ENCODE measurements around the gene BARHL2.

BARHL2 gene

DNA sequence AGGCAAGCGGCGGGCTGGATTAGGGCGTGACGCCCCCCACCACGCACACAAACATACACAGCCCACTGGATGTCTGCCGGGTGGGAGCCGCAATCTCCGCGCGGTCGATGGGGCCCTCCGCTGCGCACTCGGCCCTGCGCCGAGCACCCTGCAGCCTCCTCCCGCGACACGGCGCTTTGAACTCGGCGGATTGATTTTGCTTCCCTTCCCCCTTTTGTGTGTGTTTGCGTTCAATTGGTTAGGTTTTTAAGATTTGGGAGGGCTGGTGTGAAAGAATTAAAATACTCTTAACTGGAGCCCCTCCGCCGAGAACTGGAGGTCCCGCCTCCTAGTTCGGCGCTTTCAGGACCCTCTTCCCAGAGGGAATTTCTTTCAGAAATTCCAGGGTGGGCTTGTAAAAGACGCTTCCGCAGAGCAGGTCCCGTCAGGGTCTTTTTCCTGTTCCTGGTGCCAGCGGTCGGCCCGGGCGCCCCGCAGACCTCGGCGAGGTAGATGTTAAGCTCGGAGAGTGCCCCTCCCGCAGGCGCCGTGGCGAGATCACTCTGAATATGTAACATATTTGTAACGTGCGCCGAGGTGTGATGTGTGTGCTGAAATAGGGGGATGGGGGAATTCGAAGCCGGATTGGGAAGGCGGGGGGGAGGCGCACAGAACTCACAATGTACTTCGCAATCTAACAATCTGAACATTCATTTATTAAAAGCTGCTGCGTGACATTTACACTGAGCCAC, 8.0 kb upstream of the BARHL2 start:
- peak overlapping the region; percentile 3 for H3K4me3 ChIP-seq (ENCODE audit: low read length)
- no peak for DNase-seq (ENCODE audit: low read depth)
- TF ChIP-seq, protein P1, sequence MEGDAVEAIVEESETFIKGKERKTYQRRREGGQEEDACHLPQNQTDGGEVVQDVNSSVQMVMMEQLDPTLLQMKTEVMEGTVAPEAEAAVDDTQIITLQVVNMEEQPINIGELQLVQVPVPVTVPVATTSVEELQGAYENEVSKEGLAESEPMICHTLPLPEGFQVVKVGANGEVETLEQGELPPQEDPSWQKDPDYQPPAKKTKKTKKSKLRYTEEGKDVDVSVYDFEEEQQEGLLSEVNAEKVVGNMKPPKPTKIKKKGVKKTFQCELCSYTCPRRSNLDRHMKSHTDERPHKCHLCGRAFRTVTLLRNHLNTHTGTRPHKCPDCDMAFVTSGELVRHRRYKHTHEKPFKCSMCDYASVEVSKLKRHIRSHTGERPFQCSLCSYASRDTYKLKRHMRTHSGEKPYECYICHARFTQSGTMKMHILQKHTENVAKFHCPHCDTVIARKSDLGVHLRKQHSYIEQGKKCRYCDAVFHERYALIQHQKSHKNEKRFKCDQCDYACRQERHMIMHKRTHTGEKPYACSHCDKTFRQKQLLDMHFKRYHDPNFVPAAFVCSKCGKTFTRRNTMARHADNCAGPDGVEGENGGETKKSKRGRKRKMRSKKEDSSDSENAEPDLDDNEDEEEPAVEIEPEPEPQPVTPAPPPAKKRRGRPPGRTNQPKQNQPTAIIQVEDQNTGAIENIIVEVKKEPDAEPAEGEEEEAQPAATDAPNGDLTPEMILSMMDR (IDR thresholded peaks at IDR 0.05; ENCODE audit: insufficient read depth, low read depth, low read length, missing control alignments), result no peak

- no peak overlapping the region for H3K4me3 ChIP-seq (ENCODE audit: low read length)
- TF ChIP-seq, protein P1 (IDR thresholded peaks at IDR 0.05; ENCODE audit: insufficient read depth, low read depth, low read length, missing control alignments), result no peak
- DNase-seq (ENCODE audit: low read depth), result no peak
Measured at GRCh38 chr1:90724361-90724760, 7.3 kb upstream of the BARHL2 start.

- H3K4me3 ChIP-seq (ENCODE audit: low read length), result no peak overlapping the region
- DNase-seq (ENCODE audit: low read depth), result no peak
- TF ChIP-seq, protein P1 (IDR thresholded peaks at IDR 0.05; ENCODE audit: insufficient read depth, low read depth, low read length, missing control alignments), result peak; percentile 7
Measured at GRCh38 chr1:90723590-90724108, 6.5 kb upstream of the BARHL2 start.

DNA sequence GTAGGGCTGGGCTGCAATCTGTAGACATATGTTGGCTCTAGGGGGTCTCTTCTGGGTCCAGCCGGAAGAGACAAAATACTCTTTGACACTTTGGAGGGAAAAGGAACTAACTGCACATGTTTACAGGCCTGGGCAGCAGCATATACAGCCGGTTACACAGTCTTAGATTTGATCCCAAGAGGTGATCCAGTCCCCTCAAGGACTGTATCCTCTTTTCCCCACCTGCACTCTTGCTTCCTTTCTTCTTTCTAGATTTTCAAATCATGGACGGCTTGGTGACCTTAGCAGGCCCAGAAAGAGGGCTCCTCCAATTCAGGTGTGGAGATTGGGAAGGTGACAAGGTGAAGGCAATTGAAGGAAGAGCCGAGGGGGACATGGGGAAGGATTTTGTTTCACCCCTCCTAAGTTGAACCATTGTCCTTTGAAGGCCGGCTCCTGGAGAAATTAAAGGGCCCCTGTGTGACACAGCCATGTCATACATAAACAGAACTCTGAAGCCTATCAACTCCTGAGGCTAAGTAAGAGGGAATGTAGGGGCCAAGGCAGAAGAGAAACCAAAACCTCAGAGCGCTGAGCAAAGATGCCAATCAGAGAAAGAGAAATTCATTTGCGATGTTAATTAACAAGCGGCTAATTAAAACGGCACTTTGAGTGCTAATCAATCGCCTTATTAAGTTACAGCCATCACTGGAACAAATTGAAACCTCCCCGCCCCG, 5.9 kb upstream of the BARHL2 start:
- no peak for DNase-seq (ENCODE audit: low read depth)
- H3K4me3 ChIP-seq (ENCODE audit: low read length), result no peak overlapping the region
- TF ChIP-seq, protein P1 (IDR thresholded peaks at IDR 0.05; ENCODE audit: insufficient read depth, low read depth, low read length, missing control alignments), result no peak

- no peak overlapping the region for H3K4me3 ChIP-seq (ENCODE audit: low read length)
- TF ChIP-seq, protein P1 (IDR thresholded peaks at IDR 0.05; ENCODE audit: insufficient read depth, low read depth, low read length, missing control alignments), result peak; percentile 92
- peak; percentile 59 for DNase-seq (ENCODE audit: low read depth)
Measured at GRCh38 chr1:90721210-90722194, 4.4 kb upstream of the BARHL2 start.

DNA sequence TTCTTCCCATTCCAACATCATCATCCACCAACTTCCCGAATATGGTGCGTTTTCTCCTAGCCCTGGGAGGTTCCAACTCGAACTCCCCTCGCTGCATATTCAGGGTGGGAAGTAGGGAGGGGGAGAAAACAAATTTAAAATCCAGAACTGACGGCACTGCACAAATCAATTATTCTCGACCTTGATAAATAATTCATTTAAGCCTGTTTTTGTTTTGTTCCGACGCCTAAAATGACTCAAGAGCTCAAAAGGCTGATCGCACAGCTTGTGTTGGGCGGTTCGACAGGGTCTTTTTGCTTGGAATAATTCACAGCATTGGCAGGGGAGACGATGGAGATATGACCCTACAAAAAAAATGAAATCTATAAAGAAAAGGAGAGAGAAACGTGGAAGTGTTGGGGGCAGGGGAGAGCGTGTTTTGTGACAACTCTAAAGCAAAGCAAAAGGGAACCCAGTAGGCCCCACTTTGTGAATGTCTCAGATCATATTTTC, 3.1 kb upstream of the BARHL2 start:
- DNase-seq (ENCODE audit: low read depth), result no peak
- H3K4me3 ChIP-seq (ENCODE audit: low read length), result no peak overlapping the region
- TF ChIP-seq, protein P1 (IDR thresholded peaks at IDR 0.05; ENCODE audit: insufficient read depth, low read depth, low read length, missing control alignments), result no peak
